Brain microvascular endothelial cell (primary cell): ENCODE data around the gene BRWD1.

Experiments used
- DNase-seq: peaks from one replicate; pipeline ENCODE4 v3.0.0-alpha.2; 2020
- H3K27ac ChIP-seq: fragments of 250-450 bp; sonication (Bioruptor Pico); 2 replicates; pipeline ENCODE4 v1.5.1; 2020; ENCODE audit warnings: mild to moderate bottlenecking, moderate library complexity
- H3K27me3 ChIP-seq: fragments of 250-450 bp; sonication (Bioruptor Pico); replicated peaks from 2 replicates; pipeline ENCODE4 v1.5.1; 2020; ENCODE audit warnings: mild to moderate bottlenecking
- H3K36me3 ChIP-seq: fragments of 250-450 bp; sonication (Bioruptor Pico); replicated peaks from 2 replicates; pipeline ENCODE4 v1.5.1; 2020; ENCODE audit warnings: mild to moderate bottlenecking
- H3K4me3 ChIP-seq: 2 replicates; pipeline ENCODE4 v1.5.1; 2011; ENCODE audit warnings: low read depth, mild to moderate bottlenecking, control low read depth, low read length, moderate library complexity
- in situ Hi-C: cut with HindIII; loops from 2 replicates; pipeline ENCODE4 v1.10.0; 2017; ENCODE audit warnings: low sequenced_read_pairs, low pct_ligation_motif_present
- TF ChIP-seq, protein P1 (sequence below): IDR thresholded peaks from 2 replicates; pipeline ENCODE4 v1.5.1; 2011; ENCODE audit warnings: low read depth, mild to moderate bottlenecking, moderate library complexity, low read length, control low read depth, inconsistent platforms; ENCODE audit errors: missing control alignments

The BRWD1 gene

DNA sequence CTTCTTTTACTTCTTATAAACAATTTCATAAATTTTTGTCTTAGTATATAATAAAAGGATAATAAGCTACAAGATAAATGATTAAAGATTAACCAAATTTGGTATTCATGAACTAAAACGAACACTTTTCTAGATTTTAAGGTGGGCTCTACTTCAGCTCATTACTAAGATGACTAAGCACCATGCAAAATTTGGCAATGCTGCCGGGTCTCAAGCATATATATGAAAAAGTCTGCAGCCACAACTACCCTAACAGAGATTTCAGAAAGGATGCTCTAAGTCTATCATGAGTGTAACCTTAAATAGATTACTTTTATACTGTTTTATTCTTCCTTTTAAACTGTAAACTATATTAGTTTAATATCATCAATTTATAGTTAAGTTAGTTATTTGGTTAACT, 47.8 kb downstream of the BRWD1 start:
- in situ Hi-C loops: no loop called here
- H3K27ac ChIP-seq: no peak overlapping the region
- no peak overlapping the region for H3K4me3 ChIP-seq
- H3K36me3 ChIP-seq: peaks cover 39% of the 10 kb centered on the region
- DNase-seq: no peak
- TF ChIP-seq, protein P1, sequence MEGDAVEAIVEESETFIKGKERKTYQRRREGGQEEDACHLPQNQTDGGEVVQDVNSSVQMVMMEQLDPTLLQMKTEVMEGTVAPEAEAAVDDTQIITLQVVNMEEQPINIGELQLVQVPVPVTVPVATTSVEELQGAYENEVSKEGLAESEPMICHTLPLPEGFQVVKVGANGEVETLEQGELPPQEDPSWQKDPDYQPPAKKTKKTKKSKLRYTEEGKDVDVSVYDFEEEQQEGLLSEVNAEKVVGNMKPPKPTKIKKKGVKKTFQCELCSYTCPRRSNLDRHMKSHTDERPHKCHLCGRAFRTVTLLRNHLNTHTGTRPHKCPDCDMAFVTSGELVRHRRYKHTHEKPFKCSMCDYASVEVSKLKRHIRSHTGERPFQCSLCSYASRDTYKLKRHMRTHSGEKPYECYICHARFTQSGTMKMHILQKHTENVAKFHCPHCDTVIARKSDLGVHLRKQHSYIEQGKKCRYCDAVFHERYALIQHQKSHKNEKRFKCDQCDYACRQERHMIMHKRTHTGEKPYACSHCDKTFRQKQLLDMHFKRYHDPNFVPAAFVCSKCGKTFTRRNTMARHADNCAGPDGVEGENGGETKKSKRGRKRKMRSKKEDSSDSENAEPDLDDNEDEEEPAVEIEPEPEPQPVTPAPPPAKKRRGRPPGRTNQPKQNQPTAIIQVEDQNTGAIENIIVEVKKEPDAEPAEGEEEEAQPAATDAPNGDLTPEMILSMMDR: no peak
- no peaks in the 10 kb centered on the region for H3K27me3 ChIP-seq

DNA sequence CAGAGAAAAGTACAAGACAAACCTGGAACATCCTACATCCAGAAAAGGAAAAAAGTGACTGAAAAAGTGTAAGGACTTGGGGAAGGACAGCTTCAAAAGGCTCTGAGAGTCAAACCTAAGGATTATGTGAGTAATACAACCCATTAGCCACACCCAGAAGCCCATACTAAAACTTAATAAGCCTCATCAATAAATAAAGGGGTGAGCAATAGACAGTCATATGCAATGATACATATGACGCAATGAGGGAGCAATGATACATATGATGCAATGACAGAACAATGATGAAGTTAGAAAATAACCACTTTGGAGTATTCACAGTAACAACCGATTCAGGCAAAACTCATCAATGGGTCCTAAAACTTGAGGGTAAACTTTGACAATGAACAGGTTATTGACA, 50.1 kb downstream of the BRWD1 start:
- TF ChIP-seq, protein P1: no peak
- H3K27me3 ChIP-seq: no peaks in the 10 kb centered on the region
- H3K27ac ChIP-seq: no peak overlapping the region
- no peak overlapping the region for H3K4me3 ChIP-seq
- no peak for DNase-seq
- peaks cover 40% of the 10 kb centered on the region for H3K36me3 ChIP-seq
- in situ Hi-C loops: no loop called here

- Histone ChIP-seq H3K27ac (no peak overlapping the region), H3K4me3 (no peak overlapping the region), H3K36me3 (peaks cover 21% of the 10 kb centered on the region), H3K27me3 (no peaks in the 10 kb centered on the region)
- TF ChIP-seq, protein P1: no peak
- in situ Hi-C loops: no loop called here
- DNase-seq: no peak
These were observed 55.2 kb downstream of the BRWD1 start for GRCh38 chr21:39258207-39258606.

GRCh38 chr21:39251326-39251725, 62.1 kb downstream of the BRWD1 start:
- peaks cover 20% of the 10 kb centered on the region for H3K36me3 ChIP-seq
- no peaks in the 10 kb centered on the region for H3K27me3 ChIP-seq
- H3K4me3 ChIP-seq: no peak overlapping the region
- H3K27ac ChIP-seq: no peak overlapping the region
- in situ Hi-C loops: no loop called here
- no peak for DNase-seq
- TF ChIP-seq, protein P1: no peak

- in situ Hi-C loops: no loop called here
- DNase-seq: no peak
- TF ChIP-seq, protein P1: no peak
- no peak overlapping the region for H3K27ac ChIP-seq
- no peaks in the 10 kb centered on the region for H3K27me3 ChIP-seq
- no peak overlapping the region for H3K4me3 ChIP-seq
- H3K36me3 ChIP-seq: peaks cover 40% of the 10 kb centered on the region
These were observed 75.2 kb downstream of the BRWD1 start for GRCh38 chr21:39238275-39238674.

- Histone ChIP-seq H3K27ac (no peak overlapping the region), H3K27me3 (no peaks in the 10 kb centered on the region), H3K36me3 (peaks cover 36% of the 10 kb centered on the region), H3K4me3 (no peak overlapping the region)
- no peak for DNase-seq
- in situ Hi-C loops: no loop called here
- TF ChIP-seq, protein P1: no peak
These were observed 80.6 kb downstream of the BRWD1 start for GRCh38 chr21:39232861-39233291.
